IMR-90 (cell line): ENCODE data around the gene VSX2.

Source experiments
- MAFK ChIP-seq: IDR thresholded peaks from 2 replicates; pipeline ENCODE4 v1.6.1; 2012; ENCODE audit warnings: low read depth, low read length, improper control_type of control experiment
- MXI1 ChIP-seq: IDR thresholded peaks from 2 replicates; pipeline ENCODE4 v1.6.1; 2012; ENCODE audit warnings: low read depth, mild to moderate bottlenecking, low read length, moderate library complexity, borderline replicate concordance
- POLR2A ChIP-seq: IDR thresholded peaks from 2 replicates; pipeline ENCODE4 v1.6.1; 2012; ENCODE audit warnings: mild to moderate bottlenecking, low read depth, low read length
- RAD21 ChIP-seq: IDR thresholded peaks from 2 replicates; pipeline ENCODE4 v1.6.1; 2012; ENCODE audit warnings: low read length, improper control_type of control experiment
- SMC3 ChIP-seq: fragments of 150-350 bp; IDR thresholded peaks from 2 replicates; pipeline ENCODE4 v1.6.1; 2016; ENCODE audit warnings: low read depth, mild to moderate bottlenecking, antibody characterized with exemption, low read length, moderate library complexity
- TF ChIP-seq, protein P1 (sequence below): conservative IDR thresholded peaks from 2 replicates; pipeline ENCODE4 v1.5.1; 2012; ENCODE audit warnings: mild to moderate bottlenecking, low read depth, low read length, improper control_type of control experiment
- TF ChIP-seq, protein P2 (sequence below): fragments of 150-350 bp; IDR thresholded peaks from 2 replicates; pipeline ENCODE4 v1.6.1; 2017; ENCODE audit warnings: mild to moderate bottlenecking, antibody characterized with exemption, low read length, low read depth

- TF ChIP-seq, protein P1, sequence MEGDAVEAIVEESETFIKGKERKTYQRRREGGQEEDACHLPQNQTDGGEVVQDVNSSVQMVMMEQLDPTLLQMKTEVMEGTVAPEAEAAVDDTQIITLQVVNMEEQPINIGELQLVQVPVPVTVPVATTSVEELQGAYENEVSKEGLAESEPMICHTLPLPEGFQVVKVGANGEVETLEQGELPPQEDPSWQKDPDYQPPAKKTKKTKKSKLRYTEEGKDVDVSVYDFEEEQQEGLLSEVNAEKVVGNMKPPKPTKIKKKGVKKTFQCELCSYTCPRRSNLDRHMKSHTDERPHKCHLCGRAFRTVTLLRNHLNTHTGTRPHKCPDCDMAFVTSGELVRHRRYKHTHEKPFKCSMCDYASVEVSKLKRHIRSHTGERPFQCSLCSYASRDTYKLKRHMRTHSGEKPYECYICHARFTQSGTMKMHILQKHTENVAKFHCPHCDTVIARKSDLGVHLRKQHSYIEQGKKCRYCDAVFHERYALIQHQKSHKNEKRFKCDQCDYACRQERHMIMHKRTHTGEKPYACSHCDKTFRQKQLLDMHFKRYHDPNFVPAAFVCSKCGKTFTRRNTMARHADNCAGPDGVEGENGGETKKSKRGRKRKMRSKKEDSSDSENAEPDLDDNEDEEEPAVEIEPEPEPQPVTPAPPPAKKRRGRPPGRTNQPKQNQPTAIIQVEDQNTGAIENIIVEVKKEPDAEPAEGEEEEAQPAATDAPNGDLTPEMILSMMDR = no peak
- TF ChIP-seq SMC3 = no peak
- no peak for TF ChIP-seq POLR2A
- TF ChIP-seq, protein P2, sequence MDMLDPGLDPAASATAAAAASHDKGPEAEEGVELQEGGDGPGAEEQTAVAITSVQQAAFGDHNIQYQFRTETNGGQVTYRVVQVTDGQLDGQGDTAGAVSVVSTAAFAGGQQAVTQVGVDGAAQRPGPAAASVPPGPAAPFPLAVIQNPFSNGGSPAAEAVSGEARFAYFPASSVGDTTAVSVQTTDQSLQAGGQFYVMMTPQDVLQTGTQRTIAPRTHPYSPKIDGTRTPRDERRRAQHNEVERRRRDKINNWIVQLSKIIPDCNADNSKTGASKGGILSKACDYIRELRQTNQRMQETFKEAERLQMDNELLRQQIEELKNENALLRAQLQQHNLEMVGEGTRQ = no peak
- TF ChIP-seq RAD21 = no peak
- no peak for TF ChIP-seq MXI1
- no peak for TF ChIP-seq MAFK
Observed at GRCh38 chr14:74240794-74241651, 1.8 kb downstream of the VSX2 start.
